GM06990 (cell line): Measurements from ENCODE around the gene MTCL3.
"Not testable (repeated sequence)": the region's sequence is repeated elsewhere in the genome, so short reads cannot be mapped to it uniquely, and the experiment has no call there.

Experiments
- DNase-seq: peaks from one replicate; pipeline ENCODE4 v3.0.0-alpha.2; 2011; ENCODE audit not compliant: insufficient read length; ENCODE audit errors: extremely low read depth
- H3K27me3 ChIP-seq: replicated peaks from 2 replicates; pipeline ENCODE4 v1.6.0; 2011; ENCODE audit warnings: low read length; ENCODE audit not compliant: control insufficient read depth, insufficient read depth
- H3K36me3 ChIP-seq: 2 replicates; pipeline ENCODE4 v1.5.1; 2011; ENCODE audit warnings: low read length; ENCODE audit not compliant: control insufficient read depth, insufficient read depth
- H3K4me3 ChIP-seq: replicated peaks from 2 replicates; pipeline ENCODE4 v1.5.1; 2011; ENCODE audit warnings: low read depth, mild to moderate bottlenecking, control low read depth, low read length
- CTCF ChIP-seq: IDR thresholded peaks from 2 replicates; pipeline ENCODE4 v1.5.1; 2011; ENCODE audit warnings: low read length, control low read depth, mild to moderate bottlenecking, inconsistent platforms; ENCODE audit not compliant: insufficient read depth, poor library complexity, severe bottlenecking

The MTCL3 gene

GRCh38 chr6:127436578-127437110, 82.5 kb downstream of the MTCL3 start:
- Histone ChIP-seq H3K36me3 (no peaks in the 10 kb centered on the region), H3K4me3 (no peak overlapping the region), H3K27me3 (no peaks in the 10 kb centered on the region)
- no peak for TF ChIP-seq CTCF
- no peak for DNase-seq

GRCh38 chr6:127435626-127436220, 83.4 kb downstream of the MTCL3 start:
- H3K36me3 ChIP-seq, result no peaks in the 10 kb centered on the region
- H3K27me3 ChIP-seq, result no peaks in the 10 kb centered on the region
- no peak overlapping the region for H3K4me3 ChIP-seq
- no peak for DNase-seq
- no peak for TF ChIP-seq CTCF

GRCh38 chr6:127434651-127435050, 84.5 kb downstream of the MTCL3 start:
- Histone ChIP-seq H3K36me3 (no peaks in the 10 kb centered on the region), H3K4me3 (no peak overlapping the region), H3K27me3 (no peaks in the 10 kb centered on the region)
- DNase-seq, result no peak
- TF ChIP-seq CTCF, result no peak

GRCh38 chr6:127428562-127428961, 90.6 kb downstream of the MTCL3 start:
- not testable (repeated sequence) for H3K4me3 ChIP-seq, DNase-seq, H3K36me3 ChIP-seq, H3K27me3 ChIP-seq

- peak; percentile 13 for DNase-seq
- Histone ChIP-seq H3K27me3 (no peaks in the 10 kb centered on the region), H3K4me3 (no peak overlapping the region), H3K36me3 (no peaks in the 10 kb centered on the region)
- no peak for TF ChIP-seq CTCF
Measured at GRCh38 chr6:127423921-127424320, 95.2 kb downstream of the MTCL3 start.
